ENCODE data around the gene CLDN22. TPM values are rescaled to one million over a fixed set of nuclear protein-coding genes. Genes with fewer than 3 reads are reported as not detected.
"Not testable (repeated sequence)": the region's sequence is repeated elsewhere in the genome, so short reads cannot be mapped to it uniquely, and the experiment has no call there.

CLDN22 gene
- total and polyA plus RNA-seq, 11 donors = not detected

DNA sequence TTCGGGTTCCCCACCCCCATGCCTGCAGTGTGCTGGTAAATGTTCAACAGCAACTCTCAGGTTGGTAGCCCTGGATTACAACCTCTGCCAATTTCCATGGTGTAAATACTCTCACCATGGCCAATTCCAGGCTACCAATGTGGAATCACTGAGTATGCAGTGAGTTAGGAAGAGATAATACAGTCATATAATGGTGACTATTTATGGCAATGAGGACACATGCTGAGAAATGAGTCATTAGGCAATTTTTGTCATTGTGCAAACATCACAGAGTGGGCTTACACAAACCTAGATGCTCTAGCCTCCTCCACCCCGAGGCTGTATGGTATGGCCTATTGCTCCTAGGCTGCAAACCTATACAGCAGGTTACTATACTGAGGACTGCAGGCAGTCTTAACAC lies 6.8 kb upstream of the CLDN22 start:
- 51 to 100% (median 86%) methylated on average over 1 to 2 of the region's 2 CpGs for WGBS, 4 donors
- H3K36me3 ChIP-seq = peaks cover 0 to 4% (median 0%) of the 10 kb centered on the region in 9 donors
- peaks cover 0 to 7% (median 0%) of the 10 kb centered on the region in 12 donors for H3K9me3 ChIP-seq
- no peak for DNase-seq
- intact Hi-C loops (cut with DNase I) = no loop called here
- no peak overlapping the region for H3K4me3 ChIP-seq
- H3K27ac ChIP-seq = no peak overlapping the region
- no peak for ATAC-seq
- no peaks in the 10 kb centered on the region for H3K27me3 ChIP-seq
- H3K4me1 ChIP-seq = no peaks in the 10 kb centered on the region
- TF ChIP-seq, protein P1, sequence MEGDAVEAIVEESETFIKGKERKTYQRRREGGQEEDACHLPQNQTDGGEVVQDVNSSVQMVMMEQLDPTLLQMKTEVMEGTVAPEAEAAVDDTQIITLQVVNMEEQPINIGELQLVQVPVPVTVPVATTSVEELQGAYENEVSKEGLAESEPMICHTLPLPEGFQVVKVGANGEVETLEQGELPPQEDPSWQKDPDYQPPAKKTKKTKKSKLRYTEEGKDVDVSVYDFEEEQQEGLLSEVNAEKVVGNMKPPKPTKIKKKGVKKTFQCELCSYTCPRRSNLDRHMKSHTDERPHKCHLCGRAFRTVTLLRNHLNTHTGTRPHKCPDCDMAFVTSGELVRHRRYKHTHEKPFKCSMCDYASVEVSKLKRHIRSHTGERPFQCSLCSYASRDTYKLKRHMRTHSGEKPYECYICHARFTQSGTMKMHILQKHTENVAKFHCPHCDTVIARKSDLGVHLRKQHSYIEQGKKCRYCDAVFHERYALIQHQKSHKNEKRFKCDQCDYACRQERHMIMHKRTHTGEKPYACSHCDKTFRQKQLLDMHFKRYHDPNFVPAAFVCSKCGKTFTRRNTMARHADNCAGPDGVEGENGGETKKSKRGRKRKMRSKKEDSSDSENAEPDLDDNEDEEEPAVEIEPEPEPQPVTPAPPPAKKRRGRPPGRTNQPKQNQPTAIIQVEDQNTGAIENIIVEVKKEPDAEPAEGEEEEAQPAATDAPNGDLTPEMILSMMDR (IDR thresholded peaks at IDR 0.05) = no peak
- TF ChIP-seq POLR2A (IDR thresholded peaks at IDR 0.05) = no peak

DNA sequence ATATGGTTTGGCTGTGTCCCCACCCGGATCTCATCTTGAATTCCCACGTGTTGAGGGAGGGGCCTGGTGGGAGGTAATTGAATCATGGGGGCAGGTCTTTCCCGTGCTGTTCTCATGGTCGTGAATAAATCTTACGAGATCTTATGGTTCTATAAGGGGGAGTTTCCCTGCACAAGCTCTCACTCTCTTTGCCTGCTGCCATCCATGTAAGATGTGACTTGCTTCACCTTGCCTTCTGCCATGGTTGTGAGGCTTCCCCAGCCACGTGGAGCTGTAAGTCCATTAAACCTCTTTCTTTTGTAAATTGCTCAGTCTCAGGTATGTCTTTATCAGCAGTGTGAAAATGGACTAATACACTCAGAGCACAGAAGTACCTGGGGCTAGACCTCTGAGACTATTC lies 6.3 kb upstream of the CLDN22 start:
- DNase-seq; intact Hi-C loops (cut with DNase I); H3K36me3 ChIP-seq; H3K4me1 ChIP-seq; H3K27ac ChIP-seq; H3K4me3 ChIP-seq; H3K27me3 ChIP-seq; ATAC-seq; H3K9me3 ChIP-seq: not testable (repeated sequence)
- WGBS, 4 donors = 88 to 94% (median 90%) methylated on average over 6 of the region's 6 CpGs

DNA sequence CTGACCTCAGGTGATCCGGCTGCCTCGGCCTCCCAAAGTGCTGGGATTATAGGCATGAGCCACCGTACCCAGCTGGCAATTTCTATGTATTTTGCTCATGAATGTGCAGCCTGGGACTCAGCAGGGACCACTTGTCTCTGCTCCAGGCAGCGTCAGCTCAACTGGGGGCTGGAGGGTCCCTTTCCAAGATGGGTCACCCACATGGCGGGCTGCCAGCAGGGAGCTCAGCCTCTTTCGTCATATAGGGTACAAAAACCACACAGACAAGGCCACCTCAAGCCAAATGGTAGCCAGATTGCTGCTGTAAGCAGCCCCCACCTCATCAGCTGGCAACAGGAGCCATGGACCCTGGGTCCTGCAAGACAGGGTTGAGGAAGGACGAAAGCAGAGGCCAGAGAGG lies 4.5 kb upstream of the CLDN22 start:
- Histone ChIP-seq H3K4me3 (no peak overlapping the region), H3K27ac (no peak overlapping the region), H3K4me1 (no peaks in the 10 kb centered on the region), H3K9me3 (peaks cover 0 to 7% (median 0%) of the 10 kb centered on the region in 12 donors), H3K27me3 (no peaks in the 10 kb centered on the region), H3K36me3 (peaks cover 0 to 13% (median 0%) of the 10 kb centered on the region in 9 donors)
- ATAC-seq = no peak
- 88 to 96% (median 94%) methylated on average over 7 of the region's 7 CpGs for WGBS, 4 donors
- DNase-seq = no peak
- intact Hi-C loops (cut with DNase I) = no loop called here
- no peak for TF ChIP-seq POLR2A (IDR thresholded peaks at IDR 0.05)
- TF ChIP-seq, protein P1 (IDR thresholded peaks at IDR 0.05) = no peak

DNA sequence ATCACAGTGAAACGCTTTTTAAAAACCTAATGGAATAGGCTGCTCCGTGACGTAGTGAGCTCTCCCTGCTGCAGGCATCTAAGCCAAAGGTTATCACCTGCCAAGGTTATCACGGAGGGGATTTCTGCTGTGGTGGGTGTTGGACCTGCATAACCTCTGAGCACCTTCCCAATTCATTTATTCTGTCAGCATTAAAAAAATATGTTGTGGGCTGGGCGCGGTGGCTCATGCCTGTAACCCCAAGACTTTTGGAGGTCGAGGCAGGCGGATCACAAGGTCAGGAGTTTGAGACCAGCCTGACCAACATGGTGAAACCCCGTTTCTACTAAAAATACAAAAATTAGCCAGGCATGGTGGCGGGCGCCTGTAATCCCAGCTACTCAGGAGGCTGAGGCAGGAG lies 4.0 kb upstream of the CLDN22 start:
- H3K27ac ChIP-seq; H3K9me3 ChIP-seq; ATAC-seq; DNase-seq; intact Hi-C loops (cut with DNase I); H3K4me3 ChIP-seq; H3K4me1 ChIP-seq; H3K27me3 ChIP-seq: not testable (repeated sequence)
- H3K36me3 ChIP-seq = peaks cover 0 to 14% (median 4%) of the 10 kb centered on the region in 9 donors
- 91 to 95% (median 92%) methylated on average over 11 of the region's 11 CpGs for WGBS, 4 donors

DNA sequence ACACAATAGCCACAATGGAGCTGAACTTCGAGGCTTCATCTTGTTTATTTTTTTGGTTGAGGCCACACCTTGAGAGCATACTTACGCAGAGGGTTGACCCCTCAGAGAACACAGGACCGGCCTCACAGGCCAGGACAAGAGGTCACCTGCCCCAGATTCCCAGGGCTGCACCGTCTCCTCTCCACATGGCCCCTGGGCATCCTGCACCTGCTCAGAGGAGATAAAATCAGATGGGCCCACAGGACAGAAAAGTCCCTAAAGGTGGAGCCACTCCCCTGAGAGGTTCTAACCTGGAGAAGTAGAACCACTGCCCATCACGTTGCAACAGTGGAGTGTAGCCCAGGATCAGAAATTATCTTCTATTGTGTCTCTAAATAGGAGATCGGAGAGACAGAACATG lies 3.2 kb upstream of the CLDN22 start:
- Histone ChIP-seq H3K27ac (no peak overlapping the region), H3K4me3 (no peak overlapping the region), H3K27me3 (no peaks in the 10 kb centered on the region), H3K9me3 (no peaks in the 10 kb centered on the region), H3K4me1 (no peaks in the 10 kb centered on the region), H3K36me3 (peaks cover 0 to 22% (median 7%) of the 10 kb centered on the region in 9 donors)
- WGBS, 4 donors = 87 to 97% (median 91%) methylated on average over 6 of the region's 6 CpGs
- no peak for TF ChIP-seq POLR2A (IDR thresholded peaks at IDR 0.05)
- TF ChIP-seq, protein P1 (IDR thresholded peaks at IDR 0.05) = no peak
- intact Hi-C loops (cut with DNase I) = no loop called here
- no peak for DNase-seq
- ATAC-seq = no peak

Data from heart left ventricle (tissue), 16 donors.